Mucosa of descending colon (tissue), 3 donors: ENCODE data around the gene CLOCK. TPM values are rescaled to one million over a fixed set of nuclear protein-coding genes. Genes with fewer than 3 reads are reported as not detected.

Source experiments
- ATAC-seq: fragments of 200-7000 bp; cut with Tn5 transposase; one replicate; pipeline ENCODE4 v1.9.1; 2020; ENCODE audit warnings: mild to moderate bottlenecking, moderate library complexity
- DNase-seq, 3 donors: peaks; one replicate each; pipeline ENCODE4 v3.0.0-alpha.2; 2020
- H3K36me3 ChIP-seq: fragments of 200-600 bp; one replicate; pipeline ENCODE4 v1.8.0; 2021; ENCODE audit warnings: low read depth, mild to moderate bottlenecking
- H3K4me1 ChIP-seq: fragments of 200-600 bp; one replicate; pipeline ENCODE4 v1.8.0; 2021; ENCODE audit warnings: low read depth, mild to moderate bottlenecking
- H3K4me3 ChIP-seq: fragments of 200-600 bp; one replicate; pipeline ENCODE4 v1.8.0; 2021; ENCODE audit warnings: mild to moderate bottlenecking
- H3K9me3 ChIP-seq: fragments of 200-600 bp; one replicate; pipeline ENCODE4 v1.8.0; 2021; ENCODE audit warnings: mild to moderate bottlenecking
- CTCF ChIP-seq: fragments of 200-600 bp; IDR thresholded peaks from one replicate; pipeline ENCODE4 v1.8.0; 2022; ENCODE audit warnings: antibody characterized with exemption, mild to moderate bottlenecking
- intact Hi-C, 2 donors: fragments of 100-400 bp; cut with DNase I in 1 of 2; cut with micrococcal nuclease in 1 of 2; formaldehyde crosslinking; loops; one replicate each; pipeline versions ENCODE4 v1.11.0 to v1.11.1; 2022; cut with DNase I, micrococcal nuclease
- total RNA-seq, 3 donors: library from RNA; stranded (reverse); fragmentation: NEBNext Ultra II Directional in 2 of 3; extraction: Animal tissue kit (Norgen Biotek cat#: 25700) in 2 of 3; gene quantifications; one replicate each; pipeline versions ENCODE4 v1.2.1 to v1.2.4, GENCODE V29; 2021 to 2023
- donor health status: DM: no; HTN: no; CAD: no; lungs with moderate emphysema.
- donor health status: DM: no; HTN: no; CAD: no.
- donor health status: DM: no; HTN: yes; CAD: no.

CLOCK gene
- total RNA-seq, 3 donors from 2014 or later, result 17.4 to 33.1 (median 25.3) TPM

GRCh38 chr4:55445921-55446577 lies 100.7 kb downstream of the CLOCK start:
- no peaks in the 10 kb centered on the region for H3K36me3 ChIP-seq
- intact Hi-C loops, result no loop called here
- no peak for ATAC-seq

GRCh38 chr4:55444827-55445226 lies 101.9 kb downstream of the CLOCK start:
- Histone ChIP-seq H3K4me3 (no peak overlapping the region), H3K36me3 (no peaks in the 10 kb centered on the region), H3K4me1 (no peaks in the 10 kb centered on the region), H3K9me3 (no peaks in the 10 kb centered on the region)
- no peak for ATAC-seq
- DNase-seq, result peak in 1 of 3 donors; percentile 12
- intact Hi-C loops, result no loop called here
- TF ChIP-seq CTCF, result no peak

More at GRCh38 chr4:55445921-55446577, 100.7 kb downstream of the CLOCK start:
- no peak for TF ChIP-seq CTCF
- Histone ChIP-seq H3K4me3 (no peak overlapping the region), H3K9me3 (no peaks in the 10 kb centered on the region), H3K4me1 (no peaks in the 10 kb centered on the region)
- DNase-seq, result no peak

GRCh38 chr4:55442541-55442940 lies 104.2 kb downstream of the CLOCK start:
- TF ChIP-seq CTCF, result no peak
- H3K9me3 ChIP-seq, result no peaks in the 10 kb centered on the region
- intact Hi-C loops, result no loop called here
- no peak for DNase-seq
- no peak overlapping the region for H3K4me3 ChIP-seq
- H3K36me3 ChIP-seq, result no peaks in the 10 kb centered on the region
- peaks cover 7% of the 10 kb centered on the region for H3K4me1 ChIP-seq
- no peak for ATAC-seq

GRCh38 chr4:55440786-55441185 lies 105.9 kb downstream of the CLOCK start:
- TF ChIP-seq CTCF, result no peak
- H3K4me3 ChIP-seq, result no peak overlapping the region
- ATAC-seq (no peak), DNase-seq (no peak)
- H3K4me1 ChIP-seq, result peaks cover 8% of the 10 kb centered on the region
- intact Hi-C loops, result no loop called here
- H3K36me3 ChIP-seq, result no peaks in the 10 kb centered on the region
- H3K9me3 ChIP-seq, result no peaks in the 10 kb centered on the region

GRCh38 chr4:55439023-55439422 lies 107.7 kb downstream of the CLOCK start:
- ATAC-seq, result no peak
- no peaks in the 10 kb centered on the region for H3K9me3 ChIP-seq
- no peak for DNase-seq
- H3K4me3 ChIP-seq, result no peak overlapping the region
- H3K4me1 ChIP-seq, result peaks cover 8% of the 10 kb centered on the region
- intact Hi-C loops, result no loop called here
- no peak for TF ChIP-seq CTCF
- no peaks in the 10 kb centered on the region for H3K36me3 ChIP-seq
